GM23338 (cell line): ENCODE measurements around the gene TFDP3. TPM values are rescaled to one million over a fixed set of nuclear protein-coding genes. Genes with fewer than 3 reads are reported as not detected.

Source experiments
- ATAC-seq: fragments of 200-7000 bp; cut with Tn5 transposase; 3 replicates; pipeline ENCODE4 v1.9.1; 2020
- DNase-seq: peaks from one replicate; pipeline ENCODE4 v3.0.0-alpha.2; 2015; ENCODE audit warnings: low spot score
- H2AFZ ChIP-seq: fragments of 200-600 bp; sonication (generic); 2 replicates; pipeline ENCODE4 v1.8.0; 2016; ENCODE audit warnings: antibody characterized with exemption, mild to moderate bottlenecking, moderate library complexity
- H3F3A ChIP-seq: fragments of 200-600 bp; sonication (generic); replicated peaks from 2 replicates; pipeline ENCODE4 v1.8.0; 2017; ENCODE audit warnings: antibody characterized with exemption, mixed run types, low read depth
- H3K27ac ChIP-seq: fragments of 200-600 bp; sonication (generic); 2 replicates; pipeline ENCODE4 v1.6.1; 2016; ENCODE audit warnings: low read depth
- H3K27me3 ChIP-seq: fragments of 200-600 bp; sonication (generic); 2 replicates; pipeline ENCODE4 v1.8.0; 2016; ENCODE audit warnings: mild to moderate bottlenecking, mixed run types, moderate library complexity; ENCODE audit not compliant: insufficient read depth
- H3K36me3 ChIP-seq: fragments of 200-600 bp; sonication (generic); 2 replicates; pipeline ENCODE4 v1.8.0; 2016; ENCODE audit warnings: mild to moderate bottlenecking; ENCODE audit not compliant: insufficient read depth
- H3K4me1 ChIP-seq: fragments of 200-600 bp; sonication (generic); 2 replicates; pipeline ENCODE4 v1.8.0; 2016; ENCODE audit warnings: mild to moderate bottlenecking, moderate library complexity; ENCODE audit not compliant: insufficient read depth
- H3K4me2 ChIP-seq: fragments of 200-600 bp; sonication (generic); 2 replicates; pipeline ENCODE4 v1.7.1; 2017; ENCODE audit warnings: mixed run types
- H3K4me3 ChIP-seq: fragments of 200-600 bp; sonication (generic); 2 replicates; pipeline ENCODE4 v1.6.1; 2016; ENCODE audit warnings: mixed run types
- H3K79me2 ChIP-seq: fragments of 200-600 bp; sonication (generic); replicated peaks from 2 replicates; pipeline ENCODE4 v1.8.0; 2017; ENCODE audit warnings: mild to moderate bottlenecking; ENCODE audit not compliant: insufficient read depth
- H3K9me2 ChIP-seq: fragments of 200-600 bp; sonication (generic); 2 replicates; pipeline ENCODE4 v1.8.0; 2017; ENCODE audit not compliant: insufficient read depth
- H4K20me1 ChIP-seq: fragments of 200-600 bp; sonication (generic); replicated peaks from 2 replicates; pipeline ENCODE4 v1.8.0; 2017; ENCODE audit warnings: mild to moderate bottlenecking; ENCODE audit not compliant: insufficient read depth
- H3K27ac Mint-ChIP-seq: 2 replicates; pipeline ENCODE4 v1.8.0; 2020; ENCODE audit warnings: inconsistent platforms, mild to moderate bottlenecking, moderate library complexity, mixed read lengths
- H3K27me3 Mint-ChIP-seq: 3 replicates; pipeline ENCODE4 v1.8.0; 2022; ENCODE audit warnings: low read depth, mild to moderate bottlenecking, moderate library complexity, mixed read lengths, inconsistent platforms; ENCODE audit not compliant: insufficient read depth, poor library complexity
- H3K36me3 Mint-ChIP-seq: 3 replicates; pipeline ENCODE4 v1.8.0; 2021; ENCODE audit warnings: low read depth, mild to moderate bottlenecking, inconsistent platforms, moderate library complexity, mixed read lengths
- H3K4me1 Mint-ChIP-seq: 3 replicates; pipeline ENCODE4 v1.8.0; 2020; ENCODE audit warnings: mild to moderate bottlenecking, inconsistent platforms, mixed read lengths
- H3K4me3 Mint-ChIP-seq: 3 replicates; pipeline ENCODE4 v1.8.0; 2021; ENCODE audit warnings: moderate library complexity, mild to moderate bottlenecking, inconsistent platforms, mixed read lengths
- H3K9me3 Mint-ChIP-seq: 3 replicates; pipeline ENCODE4 v1.8.0; 2020; ENCODE audit warnings: moderate library complexity, mild to moderate bottlenecking, inconsistent platforms, mixed read lengths
- CREB1 ChIP-seq: fragments of 250-450 bp; sonication (Bioruptor Pico); IDR thresholded peaks from 2 replicates; pipeline ENCODE4 v1.5.0; 2020; ENCODE audit warnings: low read depth, mild to moderate bottlenecking, moderate library complexity
- CTCF ChIP-seq, 2 experiments: fragments of 200-600 bp in 1 of 2; sonication (generic) in 1 of 2; conservative IDR thresholded peaks; 2 replicates each; pipeline versions ENCODE4 v1.5.1 to v1.6.1; 2016 to 2017; ENCODE audit warnings: antibody characterized with exemption in 2 of 2, low read depth in 2 of 2, mild to moderate bottlenecking in 2 of 2, moderate library complexity in 1 of 2
- ETS1 ChIP-seq: IDR thresholded peaks from 2 replicates; pipeline ENCODE4 v1.6.1; 2016; ENCODE audit warnings: antibody characterized with exemption
- EZH2 ChIP-seq: fragments of 200-600 bp; sonication (generic); IDR thresholded peaks from one replicate; pipeline ENCODE4 v1.8.0; 2017; ENCODE audit warnings: antibody characterized with exemption, mild to moderate bottlenecking, low read depth; ENCODE audit not compliant: unreplicated experiment
- JUNB ChIP-seq: IDR thresholded peaks from one replicate; pipeline ENCODE4 v1.6.1; 2016; ENCODE audit warnings: antibody characterized with exemption; ENCODE audit not compliant: unreplicated experiment
- REST ChIP-seq: IDR thresholded peaks from one replicate; pipeline ENCODE4 v1.6.1; 2018; ENCODE audit warnings: antibody characterized with exemption; ENCODE audit not compliant: unreplicated experiment
- STAT1 ChIP-seq: IDR thresholded peaks from one replicate; pipeline ENCODE4 v1.6.1; 2016; ENCODE audit warnings: antibody characterized with exemption; ENCODE audit not compliant: unreplicated experiment
- ZNF331 ChIP-seq: fragments of 250-450 bp; sonication (Bioruptor Pico); IDR thresholded peaks from 2 replicates; pipeline ENCODE4 v1.5.0; 2020; ENCODE audit warnings: low read depth, mild to moderate bottlenecking, moderate library complexity
- ZNF462 ChIP-seq: fragments of 250-450 bp; sonication (Bioruptor Pico); IDR thresholded peaks from 2 replicates; pipeline ENCODE4 v1.5.0; 2020; ENCODE audit warnings: mild to moderate bottlenecking, moderate library complexity
- polyA plus RNA-seq: library from polyadenylated mRNA; unstranded; fragments of >200 nt; fragmentation: Nextera tagmentation; extraction: Ambion mirVana; gene quantifications from 2 replicates; pipeline ENCODE4 v1.2.1, GENCODE V29; 2016
- total RNA-seq: library from RNA; depleted of rRNA; stranded (reverse); fragments of >200 nt; shearing (Covaris generic); gene quantifications from 2 replicates; pipeline ENCODE4 v1.2.3, GENCODE V29; 2014

Gene TFDP3
- total and polyA plus RNA-seq, 2 experiments from 2014 or later: not detected

- ATAC-seq: no peak
- Histone ChIP-seq H4K20me1 (no peaks in the 10 kb centered on the region), H3K36me3 (no peaks in the 10 kb centered on the region), H3K27ac (no peak overlapping the region), H3K4me1 (no peaks in the 10 kb centered on the region), H3K79me2 (no peaks in the 10 kb centered on the region), H3K4me3 (no peak overlapping the region), H3K9me2 (no peaks in the 10 kb centered on the region), H2AFZ (no peak overlapping the region), H3K4me2 (no peak overlapping the region), H3F3A (no peaks in the 10 kb centered on the region), H3K27me3 (no peaks in the 10 kb centered on the region)
- DNase-seq: no peak
- Mint-ChIP-seq H3K9me3 (no peaks in the 10 kb centered on the region), H3K27me3 (no peaks in the 10 kb centered on the region), H3K4me1 (peaks cover 16% of the 10 kb centered on the region), H3K4me3 (no peak overlapping the region), H3K27ac (no peak overlapping the region), H3K36me3 (no peaks in the 10 kb centered on the region)
- no peak for TF ChIP-seq JUNB
- TF ChIP-seq STAT1: no peak
- no peak for TF ChIP-seq CREB1
- TF ChIP-seq CTCF (conservative IDR thresholded peaks at IDR 0.05; ENCODE audit: low read depth in 2 of 2): no peak
- no peak for TF ChIP-seq ETS1
These were observed 40.3 kb upstream of the TFDP3 start for GRCh38 chrX:133258481-133258880.

GRCh38 chrX:133254666-133255065, 36.5 kb upstream of the TFDP3 start:
- no peaks in the 10 kb centered on the region for H4K20me1 ChIP-seq
- H3K9me2 ChIP-seq: no peaks in the 10 kb centered on the region
- no peak for ATAC-seq
- no peak overlapping the region for H2AFZ ChIP-seq
- H3K36me3 ChIP-seq: no peaks in the 10 kb centered on the region
- DNase-seq: no peak
- H3K4me2 ChIP-seq: no peak overlapping the region
- no peak overlapping the region for H3K4me3 Mint-ChIP-seq
- no peaks in the 10 kb centered on the region for H3F3A ChIP-seq
- no peaks in the 10 kb centered on the region for H3K9me3 Mint-ChIP-seq
- H3K36me3 Mint-ChIP-seq: no peaks in the 10 kb centered on the region
- H3K27me3 ChIP-seq: no peaks in the 10 kb centered on the region
- H3K4me3 ChIP-seq: no peak overlapping the region
- peaks cover 28% of the 10 kb centered on the region; the same call in 2 of the 3 replicates for H3K4me1 Mint-ChIP-seq
- no peaks in the 10 kb centered on the region for H3K27me3 Mint-ChIP-seq
- no peak overlapping the region for H3K27ac Mint-ChIP-seq
- H3K79me2 ChIP-seq: no peaks in the 10 kb centered on the region
- peaks cover 8% of the 10 kb centered on the region; the same call in 1 of the 2 replicates for H3K4me1 ChIP-seq
- no peak overlapping the region for H3K27ac ChIP-seq
- TF ChIP-seq JUNB (no peak), REST (no peak), ZNF462 (CRISPR knock-in tag) (no peak), STAT1 (no peak), EZH2 (no peak), CREB1 (no peak), ZNF331 (no peak)
